ENCODE results near the gene STON1. TPM values are rescaled to one million over a fixed set of nuclear protein-coding genes. Genes with fewer than 3 reads are reported as not detected.
"Not testable (repeated sequence)": the region's sequence is repeated elsewhere in the genome, so short reads cannot be mapped to it uniquely, and the experiment has no call there.

The STON1 gene
- total RNA-seq, 1 donor from 2014 or later, result 35.2 TPM

- TF ChIP-seq CTCF (IDR thresholded peaks at IDR 0.05), result no peak
- H3K27me3 ChIP-seq, result no peaks in the 10 kb centered on the region
- no peaks in the 10 kb centered on the region for H3K36me3 ChIP-seq
- peaks cover 4% of the 10 kb centered on the region for H3K4me1 ChIP-seq
- no peaks in the 10 kb centered on the region for H3K9me3 ChIP-seq
- no peak for DNase-seq
- no peak overlapping the region for H3K4me3 ChIP-seq
- ATAC-seq, result no peak
- intact Hi-C loops (cut with DNase I), result no loop called here
- H3K27ac ChIP-seq, result no peak overlapping the region
Observed at GRCh38 chr2:48587560-48587959, 57.6 kb downstream of the STON1 start.

- no peaks in the 10 kb centered on the region for H3K36me3 ChIP-seq
- ATAC-seq, result no peak
- H3K4me1 ChIP-seq, result peaks cover 4% of the 10 kb centered on the region
- intact Hi-C loops (cut with DNase I), result no loop called here
- no peak for DNase-seq
- H3K27me3 ChIP-seq, result no peaks in the 10 kb centered on the region
- no peaks in the 10 kb centered on the region for H3K9me3 ChIP-seq
- no peak overlapping the region for H3K4me3 ChIP-seq
- H3K27ac ChIP-seq, result no peak overlapping the region
- TF ChIP-seq CTCF (IDR thresholded peaks at IDR 0.05), result no peak
Observed at GRCh38 chr2:48587961-48588360, 58.0 kb downstream of the STON1 start.

- ATAC-seq (no peak), DNase-seq (no peak)
- H3K27ac ChIP-seq, result no peak overlapping the region
- H3K9me3 ChIP-seq, result no peaks in the 10 kb centered on the region
- no peaks in the 10 kb centered on the region for H3K36me3 ChIP-seq
- H3K27me3 ChIP-seq, result no peaks in the 10 kb centered on the region
- TF ChIP-seq CTCF (IDR thresholded peaks at IDR 0.05), result no peak
- intact Hi-C loops (cut with DNase I), result no loop called here
- H3K4me3 ChIP-seq, result no peak overlapping the region
- peaks cover 4% of the 10 kb centered on the region for H3K4me1 ChIP-seq
Observed at GRCh38 chr2:48588745-48589144, 58.8 kb downstream of the STON1 start.

DNA sequence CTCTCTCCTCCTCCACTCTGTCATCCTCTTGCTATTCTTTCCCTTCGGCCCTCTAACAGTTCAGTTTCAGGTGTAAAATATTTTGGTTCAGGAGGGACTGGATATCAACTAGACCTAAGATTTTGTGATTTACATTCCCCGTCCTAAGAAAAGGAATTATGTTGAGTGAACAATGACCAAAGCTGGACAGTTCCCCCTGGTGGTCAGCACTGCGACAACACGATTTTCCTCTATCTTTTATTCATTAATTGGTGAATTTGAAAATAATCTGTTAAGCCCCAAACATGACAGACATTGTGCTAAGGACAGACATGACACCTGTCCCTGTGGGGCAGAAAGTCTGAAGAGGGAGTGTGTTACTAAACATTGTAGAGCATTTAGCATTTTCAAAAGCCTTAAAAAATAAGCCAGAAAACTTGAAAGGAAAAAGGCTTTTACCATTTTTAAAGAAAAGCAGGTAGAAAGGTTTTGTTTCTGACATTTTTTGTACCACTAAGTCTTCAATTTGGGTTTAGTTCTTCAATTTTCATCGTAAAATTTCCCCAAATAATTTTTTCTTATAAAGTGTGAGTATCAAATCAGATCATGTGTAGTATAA lies 59.3 kb downstream of the STON1 start:
- peak; percentile 72 for ATAC-seq
- H3K4me1 ChIP-seq, result peaks cover 4% of the 10 kb centered on the region

GRCh38 chr2:48590017-48590416 lies 60.1 kb downstream of the STON1 start:
- no peaks in the 10 kb centered on the region for H3K9me3 ChIP-seq
- no peak for ATAC-seq
- no peak overlapping the region for H3K4me3 ChIP-seq
- H3K36me3 ChIP-seq, result peaks cover 7% of the 10 kb centered on the region
- no peak for DNase-seq
- H3K27ac ChIP-seq, result no peak overlapping the region
- intact Hi-C loops (cut with DNase I), result no loop called here
- no peaks in the 10 kb centered on the region for H3K27me3 ChIP-seq
- H3K4me1 ChIP-seq, result peaks cover 4% of the 10 kb centered on the region
- no peak for TF ChIP-seq CTCF (IDR thresholded peaks at IDR 0.05)

More for the DNA sequence above, 59.3 kb downstream of the STON1 start:
- intact Hi-C loops (cut with DNase I), result no loop called here
- Histone ChIP-seq H3K4me3 (no peak overlapping the region), H3K9me3 (no peaks in the 10 kb centered on the region), H3K36me3 (no peaks in the 10 kb centered on the region), H3K27ac (no peak overlapping the region), H3K27me3 (no peaks in the 10 kb centered on the region)
- DNase-seq, result no peak
- peak; percentile 74 for TF ChIP-seq CTCF (IDR thresholded peaks at IDR 0.05)

DNA sequence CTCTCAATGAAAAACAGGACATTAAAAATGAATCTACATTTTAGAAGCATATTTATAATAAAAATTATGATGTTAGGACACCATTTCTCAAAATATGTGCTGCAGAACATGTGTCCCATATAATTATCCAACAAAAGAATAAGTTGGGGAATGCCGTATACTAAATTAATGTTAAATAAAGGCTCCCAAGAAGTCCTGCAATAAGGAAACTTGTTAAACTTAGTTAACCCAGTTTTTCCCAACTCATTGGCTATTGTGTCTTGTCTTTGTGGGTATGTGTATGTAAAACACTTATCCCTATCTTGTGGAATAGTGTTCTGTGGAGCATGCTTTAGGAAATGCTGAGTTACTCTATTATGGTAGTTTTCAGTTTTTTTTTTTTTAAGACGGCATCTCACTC lies 62.1 kb downstream of the STON1 start:
- intact Hi-C loops (cut with DNase I), result no loop called here
- H3K9me3 ChIP-seq, result no peaks in the 10 kb centered on the region
- DNase-seq (no peak), ATAC-seq (no peak)
- peaks cover 4% of the 10 kb centered on the region for H3K4me1 ChIP-seq
- no peak overlapping the region for H3K27ac ChIP-seq
- H3K36me3 ChIP-seq, result peaks cover 22% of the 10 kb centered on the region
- H3K27me3 ChIP-seq, result no peaks in the 10 kb centered on the region
- no peak overlapping the region for H3K4me3 ChIP-seq
- TF ChIP-seq CTCF (IDR thresholded peaks at IDR 0.05), result no peak

GRCh38 chr2:48596751-48597150 lies 66.8 kb downstream of the STON1 start:
- H3K4me1 ChIP-seq; intact Hi-C loops (cut with DNase I); ATAC-seq: not testable (repeated sequence)

More at GRCh38 chr2:48596751-48597150, 66.8 kb downstream of the STON1 start:
- not testable (repeated sequence) for H3K4me3 ChIP-seq, H3K9me3 ChIP-seq, H3K27me3 ChIP-seq, H3K27ac ChIP-seq, DNase-seq
- peaks cover 34% of the 10 kb centered on the region for H3K36me3 ChIP-seq
